ENCODE results near the gene CGB7. TPM values are rescaled to one million over a fixed set of nuclear protein-coding genes. Genes with fewer than 3 reads are reported as not detected.

The CGB7 gene
- total RNA-seq, 1 donor = under 0.01 TPM

DNA sequence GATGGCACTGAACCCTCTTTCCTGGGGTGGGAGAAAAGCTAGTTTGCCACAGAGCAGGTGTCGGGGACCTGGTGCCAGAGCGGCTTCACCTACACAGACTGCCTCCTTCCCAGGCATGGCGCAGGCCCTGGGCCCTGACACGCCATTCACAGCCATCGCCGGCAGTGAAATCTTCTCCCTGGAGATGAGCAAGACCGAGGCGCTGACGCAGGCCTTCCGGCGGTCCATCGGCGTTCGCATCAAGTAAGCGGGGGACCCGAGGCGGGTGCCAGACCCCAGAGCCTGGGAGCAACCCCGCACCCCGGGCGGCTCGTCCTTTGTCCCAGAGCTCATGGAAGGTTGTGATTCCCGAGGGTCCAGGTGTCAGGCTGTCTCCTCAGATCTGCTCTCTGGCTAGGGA lies 50.6 kb downstream of the CGB7 start:
- Histone ChIP-seq H2AFZ (ENCODE audit: low read length) (no peak overlapping the region), H3K79me2 (ENCODE audit: insufficient read depth, low read length) (peaks cover 3% of the 10 kb centered on the region), H3K27ac (ENCODE audit: low read depth, low read length) (no peak overlapping the region), H3K4me3 (ENCODE audit: insufficient read depth, low read length) (no peak overlapping the region), H3K36me3 (ENCODE audit: insufficient read depth, low read length) (peaks cover 63% of the 10 kb centered on the region), H3K27me3 (ENCODE audit: insufficient read depth, low read length) (no peaks in the 10 kb centered on the region), H4K20me1 (ENCODE audit: insufficient read depth, low read length) (no peaks in the 10 kb centered on the region), H3K4me2 (ENCODE audit: insufficient read depth, low read length) (no peak overlapping the region), H3K4me1 (ENCODE audit: insufficient read depth, low read length) (no peaks in the 10 kb centered on the region), H3K9me3 (ENCODE audit: low read depth, low read length) (no peaks in the 10 kb centered on the region)
- TF ChIP-seq, protein P1, sequence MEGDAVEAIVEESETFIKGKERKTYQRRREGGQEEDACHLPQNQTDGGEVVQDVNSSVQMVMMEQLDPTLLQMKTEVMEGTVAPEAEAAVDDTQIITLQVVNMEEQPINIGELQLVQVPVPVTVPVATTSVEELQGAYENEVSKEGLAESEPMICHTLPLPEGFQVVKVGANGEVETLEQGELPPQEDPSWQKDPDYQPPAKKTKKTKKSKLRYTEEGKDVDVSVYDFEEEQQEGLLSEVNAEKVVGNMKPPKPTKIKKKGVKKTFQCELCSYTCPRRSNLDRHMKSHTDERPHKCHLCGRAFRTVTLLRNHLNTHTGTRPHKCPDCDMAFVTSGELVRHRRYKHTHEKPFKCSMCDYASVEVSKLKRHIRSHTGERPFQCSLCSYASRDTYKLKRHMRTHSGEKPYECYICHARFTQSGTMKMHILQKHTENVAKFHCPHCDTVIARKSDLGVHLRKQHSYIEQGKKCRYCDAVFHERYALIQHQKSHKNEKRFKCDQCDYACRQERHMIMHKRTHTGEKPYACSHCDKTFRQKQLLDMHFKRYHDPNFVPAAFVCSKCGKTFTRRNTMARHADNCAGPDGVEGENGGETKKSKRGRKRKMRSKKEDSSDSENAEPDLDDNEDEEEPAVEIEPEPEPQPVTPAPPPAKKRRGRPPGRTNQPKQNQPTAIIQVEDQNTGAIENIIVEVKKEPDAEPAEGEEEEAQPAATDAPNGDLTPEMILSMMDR (IDR thresholded peaks at IDR 0.05; ENCODE audit: extremely low read depth, low read depth, low read length) = no peak
- no peak for DNase-seq (ENCODE audit: insufficient read length, low spot score, missing footprints)

DNA sequence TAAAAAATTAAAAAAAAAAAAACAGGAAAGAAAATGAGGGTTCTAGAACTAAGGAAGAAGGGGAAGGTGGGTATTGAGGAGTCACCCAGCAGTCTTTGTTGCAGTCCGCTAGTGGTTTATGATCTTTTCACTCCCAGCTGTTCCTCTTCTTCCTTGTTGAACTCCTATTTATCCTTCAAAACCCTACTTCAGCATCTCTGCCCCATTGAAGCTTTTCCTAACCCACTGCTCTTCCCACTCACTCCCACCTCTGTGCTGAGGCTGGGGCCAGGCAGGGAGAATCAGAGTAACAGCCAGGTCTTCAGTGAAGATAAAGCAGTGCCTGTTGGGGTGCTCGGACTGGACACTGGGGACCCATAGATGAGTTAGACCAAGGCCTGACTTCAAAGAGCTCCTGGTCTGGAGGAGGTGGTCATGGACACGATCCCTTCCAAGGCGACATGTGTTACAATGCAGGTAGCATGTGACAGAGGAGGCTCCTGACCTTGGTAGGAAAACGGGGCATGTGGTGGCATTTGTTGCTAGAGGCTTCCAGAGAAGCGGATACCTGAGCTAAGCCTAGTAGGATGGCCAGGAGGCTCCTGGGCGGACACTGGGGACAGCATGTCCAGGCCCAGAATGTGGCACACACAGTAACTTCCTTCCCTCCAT lies 52.5 kb downstream of the CGB7 start:
- no peaks in the 10 kb centered on the region for H3K9me3 ChIP-seq (ENCODE audit: low read depth, low read length)
- H3K4me1 ChIP-seq (ENCODE audit: insufficient read depth, low read length) = no peaks in the 10 kb centered on the region
- H3K4me3 ChIP-seq (ENCODE audit: insufficient read depth, low read length) = no peak overlapping the region
- H3K27ac ChIP-seq (ENCODE audit: low read depth, low read length) = no peak overlapping the region
- H2AFZ ChIP-seq (ENCODE audit: low read length) = no peak overlapping the region
- no peak overlapping the region for H3K4me2 ChIP-seq (ENCODE audit: insufficient read depth, low read length)
- H3K27me3 ChIP-seq (ENCODE audit: insufficient read depth, low read length) = no peaks in the 10 kb centered on the region
- DNase-seq (ENCODE audit: insufficient read length, low spot score, missing footprints) = peak; percentile 13
- TF ChIP-seq, protein P1 (IDR thresholded peaks at IDR 0.05; ENCODE audit: extremely low read depth, low read depth, low read length) = no peak
- H3K79me2 ChIP-seq (ENCODE audit: insufficient read depth, low read length) = peaks cover 3% of the 10 kb centered on the region
- peaks cover 59% of the 10 kb centered on the region for H3K36me3 ChIP-seq (ENCODE audit: insufficient read depth, low read length)
- no peaks in the 10 kb centered on the region for H4K20me1 ChIP-seq (ENCODE audit: insufficient read depth, low read length)

Small RNA genes lying within 50 kb of the gene (small RNA-seq; reads per million reads assigned to genes)
- not detected for gene MIR6798
- not detected for gene RN7SL708P

Other genes starting within 250 kb of the CGB7 start
- gene BCAT2, start 246.7 kb downstream of the CGB7 start, total RNA-seq = 29.7 and 30.1 TPM in 2 replicates
- gene HSD17B14, start 221.3 kb downstream of the CGB7 start, total RNA-seq = 1.8 and 2.1 TPM in 2 replicates
- 21.4 and 28.6 TPM in 2 replicates for gene PLEKHA4, start 189.1 kb downstream of the CGB7 start, total RNA-seq
- gene PPP1R15A, start 185.3 kb downstream of the CGB7 start, total RNA-seq = 70.4 and 84.0 TPM in 2 replicates
- gene TULP2, start 159.0 kb downstream of the CGB7 start, total RNA-seq = not detected in 2 replicates
- gene NUCB1, start 157.4 kb downstream of the CGB7 start, total RNA-seq = 242 and 300 TPM in 2 replicates
- gene DHDH, start 124.0 kb downstream of the CGB7 start, total RNA-seq = 0.29 and 0.36 TPM in 2 replicates
- 78.4 and 78.9 TPM in 2 replicates for gene BAX, start 102.9 kb downstream of the CGB7 start, total RNA-seq
- gene FTL, start 92.4 kb downstream of the CGB7 start, total RNA-seq = 3,966 and 4,197 TPM in 2 replicates
- 25.6 and 44.5 TPM in 2 replicates for gene GYS1, start 64.4 kb downstream of the CGB7 start, total RNA-seq
- gene RUVBL2, start 63.9 kb downstream of the CGB7 start, total RNA-seq = 113 and 122 TPM in 2 replicates
- gene LHB, start 40.7 kb downstream of the CGB7 start, total RNA-seq = not detected in 2 replicates
- not detected in 2 replicates for gene CGB3, start 33.4 kb downstream of the CGB7 start, total RNA-seq
- not detected in 2 replicates for gene CGB2, start 25.9 kb downstream of the CGB7 start, total RNA-seq
- 0.29 TPM in 1 of 2 replicates, not detected in the other for gene CGB1, start 20.9 kb downstream of the CGB7 start, total RNA-seq
- gene CGB5, start 13.9 kb downstream of the CGB7 start, total RNA-seq = not detected in 2 replicates
- 0.29 TPM in 1 of 2 replicates, not detected in the other for gene CGB8, start 8.6 kb downstream of the CGB7 start, total RNA-seq
- gene NTF4, start 7.1 kb upstream of the CGB7 start, total RNA-seq = not detected in 2 replicates
- not detected in 2 replicates for gene KCNA7, start 14.9 kb upstream of the CGB7 start, total RNA-seq
- 105 and 111 TPM in 2 replicates for gene SNRNP70, start 27.7 kb upstream of the CGB7 start, total RNA-seq
- 5.6 and 6.2 TPM in 2 replicates for gene LIN7B, start 56.6 kb upstream of the CGB7 start, total RNA-seq
- gene C19orf73, start 61.4 kb upstream of the CGB7 start, total RNA-seq = 0.36 TPM in 1 of 2 replicates, not detected in the other
- 1.1 and 1.2 TPM in 2 replicates for gene PPFIA3, start 61.8 kb upstream of the CGB7 start, total RNA-seq
- gene HRC, start 97.6 kb upstream of the CGB7 start, total RNA-seq = not detected in 2 replicates
- 15.9 and 20.6 TPM in 2 replicates for gene TRPM4, start 100.0 kb upstream of the CGB7 start, total RNA-seq

Measured in osteoblast (primary cell).